ENCODE measurements around the gene PDGFD. TPM values are rescaled to one million over a fixed set of nuclear protein-coding genes. Genes with fewer than 3 reads are reported as not detected.

The PDGFD gene
- polyA plus RNA-seq, 3 donors from 2014 or later, result 58.2 to 88.0 (median 70.8) TPM

GRCh38 chr11:103894034-103894433 lies 269.9 kb downstream of the PDGFD start:
- Mint-ChIP-seq H3K27me3 (ENCODE audit: low read depth in 3 of 3) (peaks cover 0 to 2% (median 0%) of the 10 kb centered on the region in 3 donors), H3K36me3 (peaks cover 42 to 52% (median 46%) of the 10 kb centered on the region in 3 donors)
- no peak for DNase-seq

GRCh38 chr11:103893371-103893770 lies 270.6 kb downstream of the PDGFD start:
- Mint-ChIP-seq H3K27me3 (ENCODE audit: low read depth in 3 of 3) (peaks cover 0 to 2% (median 0%) of the 10 kb centered on the region in 3 donors), H3K4me1 (peaks cover 15 to 20% of the 10 kb centered on the region in 2 donors), H3K27ac (no peak overlapping the region), H3K4me3 (no peak overlapping the region), H3K36me3 (peaks cover 45 to 58% (median 49%) of the 10 kb centered on the region in 3 donors), H3K9me3 (peaks cover 0 to 13% (median 5%) of the 10 kb centered on the region in 6 donors)
- DNase-seq, result no peak

More at GRCh38 chr11:103894034-103894433, 269.9 kb downstream of the PDGFD start:
- Mint-ChIP-seq H3K27ac (no peak overlapping the region), H3K4me3 (no peak overlapping the region), H3K9me3 (peaks cover 0 to 13% (median 5%) of the 10 kb centered on the region in 6 donors), H3K4me1 (peaks cover 15 to 23% of the 10 kb centered on the region in 2 donors)

- peaks cover 0 to 13% (median 5%) of the 10 kb centered on the region in 6 donors for H3K9me3 Mint-ChIP-seq
- peaks cover 0 to 2% (median 0%) of the 10 kb centered on the region in 3 donors for H3K27me3 Mint-ChIP-seq (ENCODE audit: low read depth in 3 of 3)
- peaks cover 9 to 13% of the 10 kb centered on the region in 2 donors for H3K4me1 Mint-ChIP-seq
- no peak overlapping the region for H3K4me3 Mint-ChIP-seq
- peaks cover 45 to 63% (median 55%) of the 10 kb centered on the region in 3 donors for H3K36me3 Mint-ChIP-seq
- no peak overlapping the region for H3K27ac Mint-ChIP-seq
- no peak for DNase-seq
Measured at GRCh38 chr11:103892603-103893002, 271.3 kb downstream of the PDGFD start.

GRCh38 chr11:103890654-103891053 lies 273.3 kb downstream of the PDGFD start:
- H3K27me3 Mint-ChIP-seq (ENCODE audit: low read depth in 3 of 3), result peaks cover 0 to 2% (median 0%) of the 10 kb centered on the region in 3 donors
- no peak for DNase-seq
- H3K4me1 Mint-ChIP-seq, result no peaks in the 10 kb centered on the region
- H3K27ac Mint-ChIP-seq, result no peak overlapping the region
- no peak overlapping the region for H3K4me3 Mint-ChIP-seq
- H3K36me3 Mint-ChIP-seq, result peaks cover 49 to 61% (median 55%) of the 10 kb centered on the region in 3 donors
- H3K9me3 Mint-ChIP-seq, result peaks cover 0 to 13% (median 5%) of the 10 kb centered on the region in 6 donors

- Mint-ChIP-seq H3K36me3 (peaks cover 44 to 56% (median 52%) of the 10 kb centered on the region in 3 donors), H3K27me3 (ENCODE audit: low read depth in 3 of 3) (peaks cover 0 to 2% (median 0%) of the 10 kb centered on the region in 3 donors), H3K4me3 (no peak overlapping the region), H3K27ac (no peak overlapping the region), H3K4me1 (no peaks in the 10 kb centered on the region), H3K9me3 (peaks cover 0 to 13% (median 5%) of the 10 kb centered on the region in 6 donors)
- DNase-seq, result no peak
Measured at GRCh38 chr11:103889679-103890078, 274.3 kb downstream of the PDGFD start.

GRCh38 chr11:103888541-103888951 lies 275.4 kb downstream of the PDGFD start:
- peaks cover 0 to 13% (median 5%) of the 10 kb centered on the region in 6 donors for H3K9me3 Mint-ChIP-seq
- H3K4me1 Mint-ChIP-seq, result no peaks in the 10 kb centered on the region
- DNase-seq, result no peak
- H3K36me3 Mint-ChIP-seq, result peaks cover 42 to 50% (median 44%) of the 10 kb centered on the region in 3 donors
- H3K27me3 Mint-ChIP-seq (ENCODE audit: low read depth in 3 of 3), result peaks cover 0 to 2% (median 0%) of the 10 kb centered on the region in 3 donors
- H3K4me3 Mint-ChIP-seq, result no peak overlapping the region
- H3K27ac Mint-ChIP-seq, result no peak overlapping the region

GRCh38 chr11:103887001-103887658 lies 276.8 kb downstream of the PDGFD start:
- no peak for DNase-seq
- Mint-ChIP-seq H3K27ac (no peak overlapping the region), H3K36me3 (peaks cover 35 to 40% (median 36%) of the 10 kb centered on the region in 3 donors), H3K4me1 (no peaks in the 10 kb centered on the region), H3K9me3 (peaks cover 0 to 13% (median 5%) of the 10 kb centered on the region in 6 donors), H3K27me3 (ENCODE audit: low read depth in 3 of 3) (no peaks in the 10 kb centered on the region), H3K4me3 (no peak overlapping the region)

- no peak for DNase-seq
- Mint-ChIP-seq H3K9me3 (peaks cover 0 to 2% (median 0%) of the 10 kb centered on the region in 6 donors), H3K27me3 (ENCODE audit: low read depth in 3 of 3) (peaks cover 0 to 2% (median 0%) of the 10 kb centered on the region in 3 donors), H3K27ac (no peak overlapping the region), H3K4me3 (no peak overlapping the region), H3K36me3 (peaks cover 13 to 25% (median 17%) of the 10 kb centered on the region in 3 donors), H3K4me1 (no peaks in the 10 kb centered on the region)
Measured at GRCh38 chr11:103883856-103884255, 280.1 kb downstream of the PDGFD start.

- Mint-ChIP-seq H3K27me3 (ENCODE audit: low read depth in 3 of 3) (peaks cover 0 to 2% (median 0%) of the 10 kb centered on the region in 3 donors), H3K9me3 (peaks cover 0 to 2% (median 0%) of the 10 kb centered on the region in 6 donors), H3K27ac (no peak overlapping the region), H3K4me1 (no peaks in the 10 kb centered on the region), H3K4me3 (no peak overlapping the region), H3K36me3 (peaks cover 9 to 19% (median 11%) of the 10 kb centered on the region in 3 donors)
- no peak for DNase-seq
Measured at GRCh38 chr11:103883291-103883690, 280.7 kb downstream of the PDGFD start.

GRCh38 chr11:103881584-103881983 lies 282.4 kb downstream of the PDGFD start:
- Mint-ChIP-seq H3K27me3 (ENCODE audit: low read depth in 3 of 3) (peaks cover 0 to 2% (median 0%) of the 10 kb centered on the region in 3 donors), H3K4me3 (no peak overlapping the region), H3K9me3 (peaks cover 0 to 2% (median 0%) of the 10 kb centered on the region in 6 donors), H3K36me3 (peaks cover 4 to 19% (median 7%) of the 10 kb centered on the region in 3 donors), H3K27ac (no peak overlapping the region), H3K4me1 (peaks cover 5% of the 10 kb centered on the region in 2 donors)
- DNase-seq, result no peak

- Mint-ChIP-seq H3K4me3 (no peak overlapping the region), H3K27ac (no peak overlapping the region), H3K4me1 (peaks cover 10 to 11% of the 10 kb centered on the region in 2 donors), H3K36me3 (peaks cover 4 to 14% (median 6%) of the 10 kb centered on the region in 3 donors), H3K9me3 (peaks cover 0 to 2% (median 0%) of the 10 kb centered on the region in 6 donors), H3K27me3 (ENCODE audit: low read depth in 3 of 3) (peaks cover 0 to 2% (median 0%) of the 10 kb centered on the region in 3 donors)
- DNase-seq, result no peak
Measured at GRCh38 chr11:103880968-103881367, 283.0 kb downstream of the PDGFD start.

GRCh38 chr11:103878646-103879045 lies 285.3 kb downstream of the PDGFD start:
- no peak overlapping the region for H3K27ac Mint-ChIP-seq
- no peak for DNase-seq
- H3K27me3 Mint-ChIP-seq (ENCODE audit: low read depth in 3 of 3), result peaks cover 0 to 2% (median 0%) of the 10 kb centered on the region in 3 donors
- no peak overlapping the region for H3K4me3 Mint-ChIP-seq
- H3K36me3 Mint-ChIP-seq, result peaks cover 4 to 12% (median 5%) of the 10 kb centered on the region in 3 donors
- H3K4me1 Mint-ChIP-seq, result peaks cover 19 to 26% of the 10 kb centered on the region in 2 donors
- peaks cover 0 to 2% (median 0%) of the 10 kb centered on the region in 6 donors for H3K9me3 Mint-ChIP-seq

GRCh38 chr11:103877221-103877620 lies 286.7 kb downstream of the PDGFD start:
- Mint-ChIP-seq H3K4me3 (no peak overlapping the region), H3K27me3 (ENCODE audit: low read depth in 3 of 3) (peaks cover 0 to 5% (median 0%) of the 10 kb centered on the region in 3 donors), H3K4me1 (peaks cover 30 to 41% of the 10 kb centered on the region in 2 donors), H3K36me3 (peaks cover 4 to 12% (median 5%) of the 10 kb centered on the region in 3 donors), H3K27ac (no peak overlapping the region), H3K9me3 (peaks cover 0 to 2% (median 0%) of the 10 kb centered on the region in 6 donors)
- DNase-seq, result no peak

Data from immature natural killer cell (primary cell).